Measurements from ENCODE around the gene PHPT1.
"Not testable (repeated sequence)": the region's sequence is repeated elsewhere in the genome, so short reads cannot be mapped to it uniquely, and the experiment has no call there.

Gene PHPT1

DNA sequence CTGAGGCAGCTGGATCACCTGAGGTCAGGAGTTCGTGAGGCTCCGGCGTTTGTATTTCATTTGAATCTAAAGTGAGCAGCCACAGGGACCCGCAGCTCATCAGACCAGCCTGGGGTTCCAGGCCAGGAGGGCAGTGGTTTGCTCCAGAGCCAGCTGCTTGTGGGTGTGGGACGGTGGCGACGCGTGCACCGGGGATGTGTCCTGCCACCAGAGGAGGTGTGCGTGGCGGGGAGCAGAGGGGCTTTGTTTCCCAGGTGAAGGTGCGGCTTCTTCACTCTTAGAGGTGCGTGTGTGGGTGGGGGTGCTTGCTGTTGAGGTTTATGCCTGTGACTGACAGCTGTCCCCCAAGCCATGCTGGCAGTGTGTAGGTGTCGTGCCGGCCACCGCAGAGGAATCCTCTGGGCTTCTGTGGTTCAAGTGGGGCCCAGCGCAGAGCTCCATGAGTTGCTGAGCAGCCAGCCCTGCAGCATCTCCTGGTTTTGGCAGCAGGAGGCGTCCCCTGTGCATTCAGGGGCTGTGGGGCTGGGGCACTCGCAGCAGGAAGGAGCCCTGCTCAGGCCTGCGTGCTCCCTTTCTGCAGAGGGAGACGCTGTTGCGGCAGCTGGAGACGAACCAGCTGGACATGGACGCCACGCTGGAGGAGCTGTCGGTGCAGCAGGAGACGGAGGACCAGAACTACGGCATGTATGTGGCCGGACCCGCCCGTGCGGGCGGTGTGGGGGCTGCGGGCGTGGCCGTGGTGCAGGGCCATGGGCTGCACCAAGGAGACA, 13.9 kb upstream of the PHPT1 start:
- H3K4me3 ChIP-seq (ENCODE audit: low read depth, low read length): no peak overlapping the region
- TF ChIP-seq, protein P1, sequence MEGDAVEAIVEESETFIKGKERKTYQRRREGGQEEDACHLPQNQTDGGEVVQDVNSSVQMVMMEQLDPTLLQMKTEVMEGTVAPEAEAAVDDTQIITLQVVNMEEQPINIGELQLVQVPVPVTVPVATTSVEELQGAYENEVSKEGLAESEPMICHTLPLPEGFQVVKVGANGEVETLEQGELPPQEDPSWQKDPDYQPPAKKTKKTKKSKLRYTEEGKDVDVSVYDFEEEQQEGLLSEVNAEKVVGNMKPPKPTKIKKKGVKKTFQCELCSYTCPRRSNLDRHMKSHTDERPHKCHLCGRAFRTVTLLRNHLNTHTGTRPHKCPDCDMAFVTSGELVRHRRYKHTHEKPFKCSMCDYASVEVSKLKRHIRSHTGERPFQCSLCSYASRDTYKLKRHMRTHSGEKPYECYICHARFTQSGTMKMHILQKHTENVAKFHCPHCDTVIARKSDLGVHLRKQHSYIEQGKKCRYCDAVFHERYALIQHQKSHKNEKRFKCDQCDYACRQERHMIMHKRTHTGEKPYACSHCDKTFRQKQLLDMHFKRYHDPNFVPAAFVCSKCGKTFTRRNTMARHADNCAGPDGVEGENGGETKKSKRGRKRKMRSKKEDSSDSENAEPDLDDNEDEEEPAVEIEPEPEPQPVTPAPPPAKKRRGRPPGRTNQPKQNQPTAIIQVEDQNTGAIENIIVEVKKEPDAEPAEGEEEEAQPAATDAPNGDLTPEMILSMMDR (IDR thresholded peaks at IDR 0.05; ENCODE audit: control insufficient read depth, extremely low read depth, insufficient read depth): no peak
- no peak for DNase-seq (ENCODE audit: low read depth)

DNA sequence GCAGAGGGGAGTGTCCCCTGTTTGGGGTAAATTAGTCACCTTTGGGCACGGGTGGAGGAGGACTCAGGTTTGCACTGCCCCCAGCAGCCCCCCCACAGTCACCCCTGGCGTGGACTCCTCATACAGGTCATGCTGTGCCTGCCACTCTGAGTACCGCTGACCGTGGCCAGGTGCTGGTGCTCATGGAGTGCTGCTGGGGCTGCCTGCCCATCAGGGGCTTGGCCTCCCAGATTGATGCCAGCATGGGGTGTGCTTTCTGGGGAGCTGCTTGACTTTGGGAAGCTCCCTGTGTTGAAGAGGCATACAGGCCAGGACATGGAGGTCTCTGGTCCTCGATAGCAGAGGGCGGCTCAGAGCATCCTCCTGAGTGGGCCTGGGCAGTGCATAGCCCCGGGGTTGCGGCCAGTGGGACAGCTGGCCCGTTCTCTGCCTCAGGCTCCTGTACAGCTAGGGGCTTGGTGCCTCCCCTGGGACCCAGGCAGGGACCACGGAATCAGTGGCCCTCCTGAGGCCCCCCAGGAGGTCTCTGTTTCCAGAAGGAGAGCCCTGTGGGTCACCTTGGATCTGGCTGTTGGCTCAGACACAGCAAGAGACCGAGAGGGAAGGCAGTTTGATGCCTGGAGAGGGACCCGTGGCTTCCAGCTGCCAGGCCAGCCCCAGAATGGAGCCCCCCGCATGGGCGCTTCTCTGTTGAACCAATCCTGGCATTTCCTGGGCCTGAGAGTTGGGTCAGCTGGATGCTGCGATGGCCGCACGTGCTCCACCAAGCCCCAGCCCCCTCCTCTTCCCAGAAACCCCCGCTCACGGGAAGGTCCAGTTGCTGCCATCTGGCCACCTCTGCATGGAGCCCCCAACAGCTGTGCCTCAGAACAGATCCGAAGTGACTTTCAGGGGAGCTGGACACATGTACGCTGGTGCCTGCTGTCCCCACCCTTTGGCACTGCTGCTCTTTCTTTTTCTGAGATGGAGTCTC, 13.0 kb upstream of the PHPT1 start:
- no peak for DNase-seq (ENCODE audit: low read depth)
- TF ChIP-seq, protein P1 (IDR thresholded peaks at IDR 0.05; ENCODE audit: control insufficient read depth, extremely low read depth, insufficient read depth): no peak
- H3K4me3 ChIP-seq (ENCODE audit: low read depth, low read length): no peak overlapping the region

DNA sequence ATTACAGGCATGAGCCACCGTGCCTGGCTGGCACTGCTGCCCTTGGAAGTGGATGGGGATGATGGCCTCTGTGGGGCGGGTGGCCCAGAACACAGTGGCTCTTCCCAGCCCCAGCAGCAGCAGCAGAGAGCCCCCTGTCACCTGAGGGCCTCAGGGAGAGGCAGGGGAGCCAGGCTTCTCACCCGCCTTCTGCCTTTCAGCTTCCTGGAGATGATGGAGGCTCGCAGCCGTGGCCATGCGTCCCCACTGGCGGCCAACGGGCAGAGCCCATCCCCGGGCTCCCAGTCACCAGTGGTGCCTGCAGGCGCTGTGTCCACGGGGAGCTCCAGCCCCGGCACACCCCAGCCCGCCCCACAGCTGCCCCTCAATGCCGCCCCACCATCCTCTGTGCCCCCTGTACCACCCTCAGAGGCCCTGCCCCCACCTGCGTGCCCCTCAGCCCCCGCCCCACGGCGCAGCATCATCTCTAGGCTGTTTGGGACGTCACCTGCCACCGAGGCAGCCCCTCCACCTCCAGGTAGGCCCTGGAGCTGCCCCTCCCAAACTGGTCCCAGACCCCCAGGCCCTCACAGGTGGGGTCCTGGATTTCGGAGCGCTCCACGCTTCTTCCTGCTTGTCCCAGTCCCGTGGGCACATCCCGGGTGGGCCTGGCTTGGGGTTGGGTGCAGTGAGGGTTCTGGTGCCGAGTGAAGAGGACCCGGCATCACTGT, 11.9 kb upstream of the PHPT1 start:
- DNase-seq (ENCODE audit: low read depth): no peak
- TF ChIP-seq, protein P1 (IDR thresholded peaks at IDR 0.05; ENCODE audit: control insufficient read depth, extremely low read depth, insufficient read depth): no peak
- H3K4me3 ChIP-seq (ENCODE audit: low read depth, low read length): no peak overlapping the region

DNA sequence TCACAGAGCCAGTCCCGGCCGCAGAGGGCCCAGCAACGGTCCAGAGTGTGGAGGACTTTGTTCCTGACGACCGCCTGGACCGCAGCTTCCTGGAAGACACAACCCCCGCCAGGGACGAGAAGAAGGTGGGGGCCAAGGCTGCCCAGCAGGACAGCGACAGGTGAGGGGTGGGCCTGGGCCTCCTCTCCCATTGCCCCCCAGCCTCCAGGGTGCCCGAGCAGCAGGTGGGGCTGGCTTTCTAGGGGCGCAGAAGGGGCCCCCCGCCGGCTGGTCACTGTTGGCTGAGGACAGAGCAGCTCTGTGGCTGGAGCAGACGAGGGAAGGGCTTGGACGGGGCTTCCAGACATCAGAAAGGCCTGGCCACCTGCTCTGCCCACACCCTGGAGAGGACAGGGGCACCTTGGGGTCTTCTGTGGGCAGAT, 11.3 kb upstream of the PHPT1 start:
- H3K4me3 ChIP-seq (ENCODE audit: low read depth, low read length); DNase-seq (ENCODE audit: low read depth): not testable (repeated sequence)

DNA sequence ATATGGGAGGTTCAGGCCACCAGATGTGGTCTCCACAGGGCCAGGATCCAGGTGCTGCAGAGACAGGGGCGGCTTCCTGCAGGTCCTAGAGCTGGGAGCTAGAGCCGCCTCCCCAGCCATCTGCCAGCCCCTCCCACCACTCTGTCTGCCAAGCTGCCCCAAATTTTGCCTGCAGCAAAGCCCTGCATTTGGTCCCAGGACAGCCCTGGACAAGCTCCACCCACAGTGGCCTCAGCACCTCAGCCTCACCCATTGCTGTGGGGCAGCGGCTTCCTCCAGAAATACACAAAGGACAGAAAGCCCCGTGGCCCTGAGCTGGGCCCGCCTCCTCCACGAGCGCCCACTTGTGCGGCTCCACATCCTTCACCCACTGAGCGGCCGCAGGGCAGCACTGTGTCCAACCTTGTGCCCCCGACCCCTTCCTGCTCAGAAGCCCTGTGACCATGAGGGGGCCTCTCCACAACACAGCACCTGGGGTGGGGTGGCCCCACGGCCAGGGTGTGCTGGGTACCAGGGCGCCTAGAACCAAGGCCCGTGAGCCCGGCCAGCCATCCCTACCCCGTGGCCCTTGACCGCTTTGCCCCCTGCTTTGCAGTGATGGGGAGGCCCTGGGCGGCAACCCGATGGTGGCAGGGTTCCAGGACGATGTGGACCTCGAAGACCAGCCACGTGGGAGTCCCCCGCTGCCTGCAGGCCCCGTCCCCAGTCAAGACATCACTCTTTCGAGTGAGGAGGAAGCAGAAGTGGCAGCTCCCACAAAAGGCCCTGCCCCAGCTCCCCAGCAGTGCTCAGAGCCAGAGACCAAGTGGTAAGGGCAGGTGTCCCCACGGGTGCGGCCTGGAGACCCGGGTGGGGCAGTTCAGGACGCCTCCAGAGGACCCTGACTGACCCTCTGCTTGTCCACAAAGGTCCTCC, 10.6 kb upstream of the PHPT1 start:
- TF ChIP-seq, protein P1 (IDR thresholded peaks at IDR 0.05; ENCODE audit: control insufficient read depth, extremely low read depth, insufficient read depth): no peak
- no peak for DNase-seq (ENCODE audit: low read depth)
- H3K4me3 ChIP-seq (ENCODE audit: low read depth, low read length): no peak overlapping the region

DNA sequence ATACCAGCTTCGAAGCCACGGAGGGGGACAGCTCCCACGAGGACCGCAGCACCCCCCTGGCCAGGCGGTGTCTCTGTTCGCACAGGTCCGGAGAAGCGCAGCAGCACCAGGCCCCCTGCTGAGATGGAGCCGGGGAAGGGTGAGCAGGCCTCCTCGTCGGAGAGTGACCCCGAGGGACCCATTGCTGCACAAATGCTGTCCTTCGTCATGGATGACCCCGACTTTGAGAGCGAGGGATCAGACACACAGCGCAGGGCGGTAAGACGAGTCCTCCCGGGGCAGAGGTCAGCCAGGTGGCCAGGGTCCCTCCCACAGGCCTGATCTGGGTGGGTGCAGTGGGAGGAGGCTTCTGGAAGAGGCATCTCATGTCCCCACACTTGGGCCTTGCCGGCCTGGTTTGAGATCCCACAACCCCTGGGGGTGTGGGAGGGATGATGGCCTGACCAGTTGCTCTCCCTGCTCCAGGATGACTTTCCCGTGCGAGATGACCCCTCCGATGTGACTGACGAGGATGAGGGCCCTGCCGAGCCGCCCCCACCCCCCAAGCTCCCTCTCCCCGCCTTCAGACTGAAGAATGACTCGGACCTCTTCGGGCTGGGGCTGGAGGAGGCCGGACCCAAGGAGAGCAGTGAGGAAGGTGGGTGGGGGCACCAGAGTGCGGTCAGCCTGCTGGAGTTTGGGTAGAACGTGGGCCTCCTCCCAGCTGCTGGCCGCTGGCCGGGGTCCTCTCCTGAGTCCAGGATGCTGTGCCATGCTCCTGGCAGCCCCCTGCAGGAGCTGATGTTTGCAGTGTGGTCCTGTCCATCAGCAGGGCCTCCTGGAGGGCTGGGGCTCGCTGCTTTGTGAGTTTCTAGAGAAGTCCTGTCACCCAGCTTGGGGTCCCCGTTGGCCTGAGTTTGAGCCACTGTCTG, 9.7 kb upstream of the PHPT1 start:
- DNase-seq (ENCODE audit: low read depth): no peak
- no peak overlapping the region for H3K4me3 ChIP-seq (ENCODE audit: low read depth, low read length)
- TF ChIP-seq, protein P1 (IDR thresholded peaks at IDR 0.05; ENCODE audit: control insufficient read depth, extremely low read depth, insufficient read depth): no peak

Measured in LNCaP clone FGC (cell line).